HT-29 (cell line): ENCODE data around the gene VKORC1. TPM values are rescaled to one million over a fixed set of nuclear protein-coding genes. Genes with fewer than 3 reads are reported as not detected.
"Not testable (repeated sequence)": the region's sequence is repeated elsewhere in the genome, so short reads cannot be mapped to it uniquely, and the experiment has no call there.

Experiments
- DNase-seq: peaks from one replicate; pipeline ENCODE4 v3.0.0-alpha.2; 2015; ENCODE audit warnings: low spot score
- total RNA-seq: library from RNA; depleted of rRNA; stranded (reverse); fragments of >200 nt; shearing (Covaris generic); gene quantifications from 2 replicates; pipeline ENCODE4 v1.2.3, GENCODE V29; 2014

Gene VKORC1
- total RNA-seq, 1 experiment from 2014 or later = 72.3 TPM

- DNase-seq = no peak
Observed at GRCh38 chr16:31107465-31107867, 12.9 kb upstream of the VKORC1 start.

- DNase-seq = no peak
Observed at GRCh38 chr16:31106509-31107464, 12.2 kb upstream of the VKORC1 start.

- DNase-seq = peak; percentile 73
Observed at GRCh38 chr16:31105677-31106213, 11.1 kb upstream of the VKORC1 start.

- not testable (repeated sequence) for DNase-seq
Observed at GRCh38 chr16:31100876-31101641, 6.5 kb upstream of the VKORC1 start.

GRCh38 chr16:31099860-31100638, 5.5 kb upstream of the VKORC1 start:
- DNase-seq = no peak

GRCh38 chr16:31094088-31094423, 541 bp downstream of the VKORC1 start:
- DNase-seq = peak; percentile 22

GRCh38 chr16:31093132-31093703, 1.4 kb downstream of the VKORC1 start:
- DNase-seq = peak; percentile 43

- DNase-seq = no peak
Observed at GRCh38 chr16:31092330-31092729, 2.3 kb downstream of the VKORC1 start.

GRCh38 chr16:31090540-31090939, 4.1 kb downstream of the VKORC1 start:
- no peak for DNase-seq

GRCh38 chr16:31089199-31089598, 5.4 kb downstream of the VKORC1 start:
- DNase-seq = no peak

- no peak for DNase-seq
Observed at GRCh38 chr16:31088459-31089183, 6.0 kb downstream of the VKORC1 start, which contains the start of gene PRSS53. PRSS53 (minus strand) TSS chr16:31088943; CDS start chr16:31088809, 134 bp downstream.

GRCh38 chr16:31087971-31088370, 6.6 kb downstream of the VKORC1 start:
- no peak for DNase-seq

GRCh38 chr16:31087481-31087880, 7.1 kb downstream of the VKORC1 start:
- DNase-seq = no peak

- DNase-seq = no peak
Observed at GRCh38 chr16:31086629-31086906, 8.0 kb downstream of the VKORC1 start.

- DNase-seq = no peak
Observed at GRCh38 chr16:31085873-31086628, 8.5 kb downstream of the VKORC1 start.

- no peak for DNase-seq
Observed at GRCh38 chr16:31085411-31085810, 9.2 kb downstream of the VKORC1 start.

- no peak for DNase-seq
Observed at GRCh38 chr16:31084584-31085302, 9.9 kb downstream of the VKORC1 start.

- no peak for DNase-seq
Observed at GRCh38 chr16:31083981-31084380, 10.6 kb downstream of the VKORC1 start.

GRCh38 chr16:31083556-31083955, 11.0 kb downstream of the VKORC1 start:
- DNase-seq = no peak
